Measurements from ENCODE around the gene PTPRZ1. TPM values are rescaled to one million over a fixed set of nuclear protein-coding genes. Genes with fewer than 3 reads are reported as not detected.

Gene PTPRZ1
- total RNA-seq, 1 experiment from 2014 or later = not detected

- Histone ChIP-seq H4K20me1 (ENCODE audit: low read length) (no peaks in the 10 kb centered on the region), H3F3A (ENCODE audit: low read length, unreplicated experiment) (no peaks in the 10 kb centered on the region), H3K9me2 (replicated peaks; ENCODE audit: low read length) (no peaks in the 10 kb centered on the region), H3K36me3 (ENCODE audit: low read depth, low read length) (no peaks in the 10 kb centered on the region), H3K9ac (ENCODE audit: low read length) (no peak overlapping the region), H3K79me2 (ENCODE audit: low read length) (no peaks in the 10 kb centered on the region), H3K4me3 (ENCODE audit: low read length) (no peak overlapping the region), H3K4me1 (ENCODE audit: insufficient read depth, low read length) (no peaks in the 10 kb centered on the region), H3K27me3 (ENCODE audit: low read length) (no peaks in the 10 kb centered on the region), H3K27ac (ENCODE audit: low read length) (no peak overlapping the region), H3K4me2 (ENCODE audit: low read length) (no peak overlapping the region), H3K9me3 (ENCODE audit: low read length) (no peaks in the 10 kb centered on the region), H2AFZ (ENCODE audit: low read length) (no peak overlapping the region)
- intact Hi-C loops (cut with micrococcal nuclease) = no loop called here
- ChIA-PET POLR2A (ENCODE audit: unreplicated experiment) (no interaction called here), CTCF (no interaction called here)
- DNase-seq = no peak
- ATAC-seq = no peak
- no TSS peak for BruUV-seq (replicated peaks)
- TF ChIP-seq EZH2phosphoT487 (IDR thresholded peaks at IDR 0.05; ENCODE audit: borderline replicate concordance, low read length) = no peak
These were observed 93.4 kb downstream of the PTPRZ1 start for GRCh38 chr7:121966276-121966934.

- no TSS peak for BruUV-seq (replicated peaks)
- ATAC-seq (no peak), DNase-seq (no peak)
- no peak overlapping the region for H3K4me2 ChIP-seq (ENCODE audit: low read length)
- intact Hi-C loops (cut with micrococcal nuclease) = no loop called here
- no peaks in the 10 kb centered on the region for H3K36me3 ChIP-seq (ENCODE audit: low read depth, low read length)
- ChIA-PET POLR2A (ENCODE audit: unreplicated experiment) (no interaction called here), CTCF (no interaction called here)
- no peak overlapping the region for H3K4me3 ChIP-seq (ENCODE audit: low read length)
- no peaks in the 10 kb centered on the region for H3K9me2 ChIP-seq (replicated peaks; ENCODE audit: low read length)
- no peak overlapping the region for H3K27ac ChIP-seq (ENCODE audit: low read length)
- no peaks in the 10 kb centered on the region for H3K4me1 ChIP-seq (ENCODE audit: insufficient read depth, low read length)
- TF ChIP-seq CTCF (conservative IDR thresholded peaks at IDR 0.05; ENCODE audit: low read depth, low read length) (no peak), EZH2phosphoT487 (IDR thresholded peaks at IDR 0.05; ENCODE audit: borderline replicate concordance, low read length) (no peak), EZH2 (IDR thresholded peaks at IDR 0.05; ENCODE audit: low read length, unreplicated experiment) (no peak)
- H3F3A ChIP-seq (ENCODE audit: low read length, unreplicated experiment) = no peaks in the 10 kb centered on the region
- no peaks in the 10 kb centered on the region for H3K27me3 ChIP-seq (ENCODE audit: low read length)
- no peak overlapping the region for H2AFZ ChIP-seq (ENCODE audit: low read length)
- no peak overlapping the region for H3K9ac ChIP-seq (ENCODE audit: low read length)
- H3K9me3 ChIP-seq (ENCODE audit: low read length) = no peaks in the 10 kb centered on the region
- no peaks in the 10 kb centered on the region for H3K79me2 ChIP-seq (ENCODE audit: low read length)
- no peaks in the 10 kb centered on the region for H4K20me1 ChIP-seq (ENCODE audit: low read length)
These were observed 94.0 kb downstream of the PTPRZ1 start for GRCh38 chr7:121966935-121967332.

DNA sequence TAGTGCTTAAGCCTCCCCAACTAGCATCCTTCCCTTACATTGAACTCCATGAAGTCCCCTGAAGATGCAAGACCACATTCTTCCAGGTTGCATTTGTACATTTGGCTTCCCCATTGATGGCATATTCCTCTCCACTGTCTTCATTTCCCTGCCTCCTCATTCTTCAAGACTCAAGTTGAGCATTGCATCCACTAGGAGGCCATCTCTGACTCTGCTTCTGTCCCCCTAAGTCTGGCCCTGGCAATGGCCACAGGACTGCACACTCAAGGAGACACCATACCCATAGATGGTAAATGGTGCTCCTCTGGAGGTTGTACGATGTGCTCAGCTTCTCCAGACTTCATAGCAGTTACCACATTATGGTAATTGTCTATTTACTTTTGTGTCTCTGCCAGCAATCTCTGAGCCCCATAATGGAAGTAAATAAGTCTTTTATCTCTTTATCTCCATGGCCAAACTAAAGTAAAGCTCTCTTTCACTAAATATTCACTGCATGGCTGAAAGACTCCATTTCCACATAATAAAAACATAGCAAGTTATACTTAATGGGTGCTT, 112.6 kb downstream of the PTPRZ1 start:
- Histone ChIP-seq H3K27ac (ENCODE audit: low read length) (no peak overlapping the region), H3K9me2 (replicated peaks; ENCODE audit: low read length) (no peaks in the 10 kb centered on the region), H3K36me3 (ENCODE audit: low read depth, low read length) (no peaks in the 10 kb centered on the region), H3K4me3 (ENCODE audit: low read length) (no peak overlapping the region), H3K27me3 (ENCODE audit: low read length) (no peaks in the 10 kb centered on the region), H3F3A (ENCODE audit: low read length, unreplicated experiment) (no peaks in the 10 kb centered on the region), H3K4me1 (ENCODE audit: insufficient read depth, low read length) (no peaks in the 10 kb centered on the region), H3K4me2 (ENCODE audit: low read length) (no peak overlapping the region), H3K9me3 (ENCODE audit: low read length) (no peaks in the 10 kb centered on the region), H3K79me2 (ENCODE audit: low read length) (no peaks in the 10 kb centered on the region), H2AFZ (ENCODE audit: low read length) (no peak overlapping the region), H3K9ac (ENCODE audit: low read length) (no peak overlapping the region), H4K20me1 (ENCODE audit: low read length) (no peaks in the 10 kb centered on the region)
- ATAC-seq = no peak
- no TSS peak for BruUV-seq (replicated peaks)
- intact Hi-C loops (cut with micrococcal nuclease) = no loop called here
- ChIA-PET POLR2A (ENCODE audit: unreplicated experiment) (no interaction called here), CTCF (no interaction called here)
- TF ChIP-seq CTCF (conservative IDR thresholded peaks at IDR 0.05; ENCODE audit: low read depth, low read length) = peak; percentile 18; the same call in 1 of the 2 replicates
- no peak for TF ChIP-seq EZH2phosphoT487 (IDR thresholded peaks at IDR 0.05; ENCODE audit: borderline replicate concordance, low read length)
- TF ChIP-seq EZH2 (IDR thresholded peaks at IDR 0.05; ENCODE audit: low read length, unreplicated experiment) = no peak
- DNase-seq = no peak
